Measurements from ENCODE around the gene NFATC4. TPM values are rescaled to one million over a fixed set of nuclear protein-coding genes. Genes with fewer than 3 reads are reported as not detected.

NFATC4 gene
- total and polyA plus RNA-seq, 3 donors from 2014 or later = 40.9 to 83.6 (median 53.5) TPM

GRCh38 chr14:24388474-24389179 lies 20.6 kb downstream of the NFATC4 start:
- H3K4me3 ChIP-seq = no peak overlapping the region
- no peaks in the 10 kb centered on the region for H3K9me3 ChIP-seq
- no peaks in the 10 kb centered on the region for H3K36me3 ChIP-seq (ENCODE audit: low read depth, missing control alignments)
- no peak for DNase-seq
- no peaks in the 10 kb centered on the region for H3K27me3 ChIP-seq
- no peak overlapping the region for H3K27ac ChIP-seq
- H3K4me1 ChIP-seq = peaks cover 12% of the 10 kb centered on the region
- intact Hi-C loops (cut with DNase I; ENCODE audit: low total_unique reads) = no loop called here
- WGBS, 2 donors = 36 to 69% methylated on average over 2 of the region's 2 CpGs
- TF ChIP-seq CTCF (IDR thresholded peaks at IDR 0.05) = no peak
- no peak for TF ChIP-seq POLR2A (IDR thresholded peaks at IDR 0.05)

- Histone ChIP-seq H3K4me3 (no peak overlapping the region), H3K4me1 (peaks cover 12% of the 10 kb centered on the region), H3K36me3 (ENCODE audit: low read depth, missing control alignments) (no peaks in the 10 kb centered on the region), H3K9me3 (no peaks in the 10 kb centered on the region), H3K27me3 (no peaks in the 10 kb centered on the region), H3K27ac (no peak overlapping the region)
- intact Hi-C loops (cut with DNase I; ENCODE audit: low total_unique reads) = no loop called here
- 59 to 72% methylated on average over 11 of the region's 11 CpGs for WGBS, 2 donors
- no peak for DNase-seq
- no peak for TF ChIP-seq POLR2A (IDR thresholded peaks at IDR 0.05)
- TF ChIP-seq CTCF (IDR thresholded peaks at IDR 0.05) = no peak
Measured at GRCh38 chr14:24389226-24389848, 21.4 kb downstream of the NFATC4 start.

GRCh38 chr14:24390701-24391468 lies 22.9 kb downstream of the NFATC4 start:
- no peaks in the 10 kb centered on the region for H3K9me3 ChIP-seq
- no peaks in the 10 kb centered on the region for H3K36me3 ChIP-seq (ENCODE audit: low read depth, missing control alignments)
- H3K4me3 ChIP-seq = no peak overlapping the region
- peaks cover 12% of the 10 kb centered on the region for H3K4me1 ChIP-seq
- H3K27me3 ChIP-seq = no peaks in the 10 kb centered on the region
- no peak for TF ChIP-seq CTCF (IDR thresholded peaks at IDR 0.05)
- TF ChIP-seq POLR2A (IDR thresholded peaks at IDR 0.05) = no peak
- no peak for DNase-seq
- 56 to 75% methylated on average over 6 of the region's 6 CpGs for WGBS, 2 donors
- no peak overlapping the region for H3K27ac ChIP-seq
- intact Hi-C loops (cut with DNase I; ENCODE audit: low total_unique reads) = no loop called here

- Histone ChIP-seq H3K9me3 (no peaks in the 10 kb centered on the region), H3K4me3 (no peak overlapping the region), H3K27me3 (no peaks in the 10 kb centered on the region), H3K27ac (no peak overlapping the region), H3K4me1 (peaks cover 12% of the 10 kb centered on the region), H3K36me3 (ENCODE audit: low read depth, missing control alignments) (no peaks in the 10 kb centered on the region)
- no peak for TF ChIP-seq POLR2A (IDR thresholded peaks at IDR 0.05)
- intact Hi-C loops (cut with DNase I; ENCODE audit: low total_unique reads) = no loop called here
- DNase-seq = no peak
- WGBS, 2 donors = 49 to 55% methylated on average over 8 of the region's 8 CpGs
Measured at GRCh38 chr14:24392325-24393091, 24.5 kb downstream of the NFATC4 start.

GRCh38 chr14:24394275-24394674 lies 26.3 kb downstream of the NFATC4 start:
- intact Hi-C loops (cut with DNase I; ENCODE audit: low total_unique reads) = no loop called here
- Histone ChIP-seq H3K4me3 (no peak overlapping the region), H3K27me3 (no peaks in the 10 kb centered on the region), H3K27ac (no peak overlapping the region), H3K4me1 (peaks cover 1% of the 10 kb centered on the region), H3K9me3 (no peaks in the 10 kb centered on the region), H3K36me3 (ENCODE audit: low read depth, missing control alignments) (no peaks in the 10 kb centered on the region)
- TF ChIP-seq POLR2A (IDR thresholded peaks at IDR 0.05) (no peak), CTCF (IDR thresholded peaks at IDR 0.05) (no peak)
- 60 to 65% methylated on average over 3 of the region's 3 CpGs for WGBS, 2 donors
- DNase-seq = no peak

All from testis (tissue), 3 donors.